ACC112 (cell line): ENCODE results near the gene OR4F6.
"Not testable (repeated sequence)": the region's sequence is repeated elsewhere in the genome, so short reads cannot be mapped to it uniquely, and the experiment has no call there.

Source experiments
- H2AFZ ChIP-seq: fragments of 200-600 bp; sonication (generic); one replicate; pipeline ENCODE4 v1.6.0; 2017; ENCODE audit warnings: antibody characterized with exemption, low read length; ENCODE audit not compliant: unreplicated experiment
- H3K27ac ChIP-seq: fragments of 200-600 bp; sonication (generic); 2 replicates; pipeline ENCODE4 v1.5.1; 2014; ENCODE audit warnings: low read depth, mild to moderate bottlenecking, antibody characterized with exemption, low read length, moderate library complexity
- H3K27me3 ChIP-seq: fragments of 200-600 bp; sonication (generic); 2 replicates; pipeline ENCODE4 v1.6.1; 2014; ENCODE audit warnings: mild to moderate bottlenecking, antibody characterized with exemption, low read length, moderate library complexity, mixed read lengths; ENCODE audit not compliant: insufficient read depth
- H3K36me3 ChIP-seq: fragments of 200-600 bp; sonication (generic); 2 replicates; pipeline ENCODE4 v1.6.1; 2016; ENCODE audit warnings: mild to moderate bottlenecking, antibody characterized with exemption, low read length, moderate library complexity, mixed read lengths; ENCODE audit not compliant: insufficient read depth
- H3K4me1 ChIP-seq: fragments of 200-600 bp; sonication (generic); one replicate; pipeline ENCODE4 v1.6.1; 2016; ENCODE audit warnings: low read length, mixed read lengths; ENCODE audit not compliant: insufficient read depth, unreplicated experiment, control insufficient read depth
- H3K4me3 ChIP-seq: fragments of 200-600 bp; sonication (generic); 2 replicates; pipeline ENCODE4 v1.5.1; 2014; ENCODE audit warnings: mild to moderate bottlenecking, low read depth, low read length
- H3K79me2 ChIP-seq: fragments of 200-600 bp; sonication (generic); one replicate; pipeline ENCODE4 v1.6.0; 2016; ENCODE audit warnings: low read length; ENCODE audit not compliant: control insufficient read depth, unreplicated experiment, insufficient read depth

The OR4F6 gene

GRCh38 chr15:101803209-101803608 lies at the start of gene OR4F6:
Gene OR4F6 (plus strand): TSS chr15:101803509. CDS start chr15:101805720, 2,211 bp downstream.
- H3K27me3 ChIP-seq = peaks cover 65% of the 10 kb centered on the region
- no peak within 1 kb of the TSS for H3K4me3 ChIP-seq
- H3K27ac ChIP-seq = no peak within 1 kb of the TSS
- H2AFZ ChIP-seq = no peak within 1 kb of the TSS
- H3K36me3 ChIP-seq = no peaks in the 10 kb centered on the region
- H3K4me1 ChIP-seq = peaks cover 6% of the 10 kb centered on the region
- H3K79me2 ChIP-seq = no peaks in the 10 kb centered on the region

- H3K27ac ChIP-seq, H3K79me2 ChIP-seq, H3K4me1 ChIP-seq, H3K4me3 ChIP-seq, H3K27me3 ChIP-seq, H3K36me3 ChIP-seq, H2AFZ ChIP-seq: not testable (repeated sequence)
Observed at GRCh38 chr15:101764669-101765339, 38.5 kb upstream of the OR4F6 start.

GRCh38 chr15:101765340-101765671 lies 38.0 kb upstream of the OR4F6 start:
- H3K4me3 ChIP-seq, H3K27ac ChIP-seq, H3K27me3 ChIP-seq, H3K36me3 ChIP-seq, H3K4me1 ChIP-seq, H3K79me2 ChIP-seq, H2AFZ ChIP-seq: not testable (repeated sequence)

GRCh38 chr15:101765772-101766456 lies 37.4 kb upstream of the OR4F6 start:
- Histone ChIP-seq H3K4me1 (no peaks in the 10 kb centered on the region), H3K36me3 (no peaks in the 10 kb centered on the region), H3K4me3 (no peak overlapping the region), H2AFZ (no peak overlapping the region), H3K27me3 (no peaks in the 10 kb centered on the region), H3K27ac (no peak overlapping the region), H3K79me2 (no peaks in the 10 kb centered on the region)

GRCh38 chr15:101767083-101767640 lies 36.1 kb upstream of the OR4F6 start:
- not testable (repeated sequence) for H3K4me3 ChIP-seq, H3K4me1 ChIP-seq, H3K79me2 ChIP-seq, H3K36me3 ChIP-seq, H3K27ac ChIP-seq, H3K27me3 ChIP-seq, H2AFZ ChIP-seq

- H3K27ac ChIP-seq = no peak overlapping the region
- H2AFZ ChIP-seq = no peak overlapping the region
Observed at GRCh38 chr15:101772921-101773320, 30.4 kb upstream of the OR4F6 start.

GRCh38 chr15:101773496-101774100 lies 29.7 kb upstream of the OR4F6 start:
- no peaks in the 10 kb centered on the region for H3K36me3 ChIP-seq
- no peak overlapping the region for H3K27ac ChIP-seq
- no peak overlapping the region for H3K4me3 ChIP-seq
- H3K27me3 ChIP-seq = no peaks in the 10 kb centered on the region
- H2AFZ ChIP-seq = no peak overlapping the region
- no peaks in the 10 kb centered on the region for H3K4me1 ChIP-seq
- H3K79me2 ChIP-seq = no peaks in the 10 kb centered on the region

More at GRCh38 chr15:101772921-101773320, 30.4 kb upstream of the OR4F6 start:
- no peak overlapping the region for H3K4me3 ChIP-seq
- H3K79me2 ChIP-seq = no peaks in the 10 kb centered on the region
- H3K4me1 ChIP-seq = no peaks in the 10 kb centered on the region
- H3K27me3 ChIP-seq = no peaks in the 10 kb centered on the region
- no peaks in the 10 kb centered on the region for H3K36me3 ChIP-seq

- Histone ChIP-seq H3K79me2 (no peaks in the 10 kb centered on the region), H2AFZ (no peak overlapping the region), H3K27ac (no peak overlapping the region), H3K27me3 (no peaks in the 10 kb centered on the region), H3K4me3 (no peak overlapping the region), H3K4me1 (no peaks in the 10 kb centered on the region), H3K36me3 (no peaks in the 10 kb centered on the region)
Observed at GRCh38 chr15:101775136-101775535, 28.2 kb upstream of the OR4F6 start.

- not testable (repeated sequence) for H3K79me2 ChIP-seq, H2AFZ ChIP-seq, H3K27ac ChIP-seq, H3K4me1 ChIP-seq, H3K27me3 ChIP-seq, H3K4me3 ChIP-seq, H3K36me3 ChIP-seq
Observed at GRCh38 chr15:101778576-101778975, 24.7 kb upstream of the OR4F6 start.

- not testable (repeated sequence) for H3K27ac ChIP-seq, H2AFZ ChIP-seq, H3K79me2 ChIP-seq, H3K4me3 ChIP-seq, H3K36me3 ChIP-seq, H3K4me1 ChIP-seq
- peaks cover 16% of the 10 kb centered on the region for H3K27me3 ChIP-seq
Observed at GRCh38 chr15:101780225-101780624, 23.1 kb upstream of the OR4F6 start.

- Histone ChIP-seq H3K27ac (no peak overlapping the region), H3K27me3 (peaks cover 30% of the 10 kb centered on the region), H3K36me3 (no peaks in the 10 kb centered on the region), H2AFZ (no peak overlapping the region), H3K4me3 (no peak overlapping the region), H3K4me1 (no peaks in the 10 kb centered on the region), H3K79me2 (no peaks in the 10 kb centered on the region)
Observed at GRCh38 chr15:101781928-101782327, 21.4 kb upstream of the OR4F6 start.
